Measurements from ENCODE around the gene B3GNT8. TPM values are rescaled to one million over a fixed set of nuclear protein-coding genes. Genes with fewer than 3 reads are reported as not detected.

B3GNT8 gene
- total and polyA plus RNA-seq, 3 donors from 2014 or later: 1.0 to 1.3 (median 1.2) TPM

DNA sequence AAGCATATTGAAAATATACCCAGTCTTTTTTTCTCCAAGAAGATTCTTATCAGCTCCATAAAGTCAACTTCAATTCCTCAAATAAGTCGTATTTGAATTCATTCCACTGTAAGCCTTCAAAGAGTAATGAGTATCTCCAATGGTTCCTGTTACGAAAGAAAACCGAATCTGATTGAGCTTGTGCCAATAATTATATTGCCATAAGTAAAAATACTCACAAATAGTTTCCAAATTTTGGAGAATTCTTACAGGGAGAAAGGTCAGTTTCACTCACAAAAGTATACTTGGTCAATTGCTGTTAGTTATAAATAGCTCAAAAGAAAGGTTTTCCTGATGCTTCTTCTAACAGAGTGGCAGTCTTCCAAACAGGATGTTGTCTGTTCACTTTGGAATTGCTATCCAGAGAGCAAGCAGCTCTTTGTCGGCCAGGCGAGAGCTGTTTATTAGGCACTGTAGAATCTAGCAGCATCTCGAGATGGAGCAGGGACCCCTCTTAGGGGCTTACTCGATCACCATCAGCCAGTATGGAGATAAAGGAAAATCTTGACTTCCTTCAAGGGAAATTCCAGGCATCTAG, 29.3 kb upstream of the B3GNT8 start:
- TF ChIP-seq POLR2A (IDR thresholded peaks at IDR 0.05): no peak
- TF ChIP-seq, protein P1, sequence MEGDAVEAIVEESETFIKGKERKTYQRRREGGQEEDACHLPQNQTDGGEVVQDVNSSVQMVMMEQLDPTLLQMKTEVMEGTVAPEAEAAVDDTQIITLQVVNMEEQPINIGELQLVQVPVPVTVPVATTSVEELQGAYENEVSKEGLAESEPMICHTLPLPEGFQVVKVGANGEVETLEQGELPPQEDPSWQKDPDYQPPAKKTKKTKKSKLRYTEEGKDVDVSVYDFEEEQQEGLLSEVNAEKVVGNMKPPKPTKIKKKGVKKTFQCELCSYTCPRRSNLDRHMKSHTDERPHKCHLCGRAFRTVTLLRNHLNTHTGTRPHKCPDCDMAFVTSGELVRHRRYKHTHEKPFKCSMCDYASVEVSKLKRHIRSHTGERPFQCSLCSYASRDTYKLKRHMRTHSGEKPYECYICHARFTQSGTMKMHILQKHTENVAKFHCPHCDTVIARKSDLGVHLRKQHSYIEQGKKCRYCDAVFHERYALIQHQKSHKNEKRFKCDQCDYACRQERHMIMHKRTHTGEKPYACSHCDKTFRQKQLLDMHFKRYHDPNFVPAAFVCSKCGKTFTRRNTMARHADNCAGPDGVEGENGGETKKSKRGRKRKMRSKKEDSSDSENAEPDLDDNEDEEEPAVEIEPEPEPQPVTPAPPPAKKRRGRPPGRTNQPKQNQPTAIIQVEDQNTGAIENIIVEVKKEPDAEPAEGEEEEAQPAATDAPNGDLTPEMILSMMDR (IDR thresholded peaks at IDR 0.05): no peak
- 34 to 40% methylated on average over 7 of the region's 7 CpGs for WGBS, 2 donors
- Histone ChIP-seq H3K4me3 (no peak overlapping the region), H3K27me3 (no peaks in the 10 kb centered on the region), H3K4me1 (no peaks in the 10 kb centered on the region), H3K36me3 (ENCODE audit: low read depth, missing control alignments) (no peaks in the 10 kb centered on the region), H3K27ac (no peak overlapping the region), H3K9me3 (no peaks in the 10 kb centered on the region)
- DNase-seq: no peak
- intact Hi-C loops (cut with DNase I; ENCODE audit: low total_unique reads): no loop called here

DNA sequence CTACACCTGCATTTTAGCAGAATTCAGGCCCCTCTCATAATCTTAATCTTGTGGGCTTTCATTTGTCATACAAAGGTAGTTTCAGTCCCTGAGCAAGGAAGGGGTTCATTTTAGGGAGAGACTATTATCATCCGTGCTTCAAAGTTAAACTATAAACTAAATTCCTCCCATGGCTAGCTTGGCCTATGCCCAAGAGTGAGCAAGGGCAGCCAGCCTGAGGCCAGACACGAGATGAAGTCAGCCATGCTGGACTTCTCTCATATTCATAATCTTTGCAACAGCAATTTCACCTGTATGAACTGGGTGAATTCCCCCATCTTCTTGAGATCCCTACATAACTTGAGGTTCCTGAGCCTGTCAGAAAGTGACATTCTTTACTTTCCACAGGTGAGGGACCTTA, 28.8 kb upstream of the B3GNT8 start:
- Histone ChIP-seq H3K36me3 (ENCODE audit: low read depth, missing control alignments) (no peaks in the 10 kb centered on the region), H3K4me1 (no peaks in the 10 kb centered on the region), H3K9me3 (no peaks in the 10 kb centered on the region), H3K27ac (no peak overlapping the region), H3K4me3 (no peak overlapping the region), H3K27me3 (no peaks in the 10 kb centered on the region)
- whole genome bisulfite sequencing, 2 donors: 35 to 53% methylated on average over 2 of the region's 2 CpGs
- no peak for TF ChIP-seq POLR2A (IDR thresholded peaks at IDR 0.05)
- TF ChIP-seq, protein P1 (IDR thresholded peaks at IDR 0.05): no peak
- no peak for DNase-seq
- intact Hi-C loops (cut with DNase I; ENCODE audit: low total_unique reads): no loop called here

DNA sequence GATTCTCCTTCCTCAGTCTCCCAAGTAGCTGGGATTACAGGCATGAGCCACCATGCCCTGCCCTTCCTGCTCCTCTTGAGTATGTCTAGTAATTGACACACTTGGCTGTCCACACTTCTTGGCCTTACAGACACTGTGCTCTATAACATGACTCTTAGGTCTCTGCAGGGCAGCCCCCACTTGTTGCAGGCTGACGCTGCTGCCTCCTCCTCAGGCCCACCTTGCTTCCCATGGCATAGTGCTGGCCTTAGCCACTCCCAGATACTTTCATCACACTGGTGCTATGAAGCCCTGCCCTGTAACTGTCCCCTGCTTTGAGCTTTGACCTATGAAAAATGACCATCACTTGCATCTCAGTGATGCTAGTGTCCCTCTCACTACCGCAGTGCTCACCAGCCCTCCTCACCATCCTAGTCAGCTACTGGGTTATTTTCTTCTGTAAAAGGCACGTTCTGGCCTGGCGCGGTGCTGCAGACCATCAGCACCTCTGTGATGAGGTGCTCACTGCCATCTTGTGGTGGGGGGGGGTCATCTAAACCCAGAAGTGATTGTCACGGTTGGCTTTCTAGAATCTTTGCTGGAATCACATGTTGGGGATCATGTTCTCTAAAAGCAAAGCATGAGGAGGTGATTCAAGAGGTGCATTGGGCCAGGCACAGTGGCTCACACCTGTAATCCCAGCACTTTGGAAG, 25.6 kb upstream of the B3GNT8 start:
- Histone ChIP-seq H3K27ac (no peak overlapping the region), H3K9me3 (no peaks in the 10 kb centered on the region), H3K36me3 (ENCODE audit: low read depth, missing control alignments) (no peaks in the 10 kb centered on the region), H3K4me3 (no peak overlapping the region), H3K4me1 (no peaks in the 10 kb centered on the region), H3K27me3 (no peaks in the 10 kb centered on the region)
- intact Hi-C loops (cut with DNase I; ENCODE audit: low total_unique reads): no loop called here
- TF ChIP-seq, protein P1 (IDR thresholded peaks at IDR 0.05): no peak
- TF ChIP-seq POLR2A (IDR thresholded peaks at IDR 0.05): no peak
- WGBS, 2 donors: 71 to 74% methylated on average over 6 of the region's 6 CpGs
- DNase-seq: no peak

DNA sequence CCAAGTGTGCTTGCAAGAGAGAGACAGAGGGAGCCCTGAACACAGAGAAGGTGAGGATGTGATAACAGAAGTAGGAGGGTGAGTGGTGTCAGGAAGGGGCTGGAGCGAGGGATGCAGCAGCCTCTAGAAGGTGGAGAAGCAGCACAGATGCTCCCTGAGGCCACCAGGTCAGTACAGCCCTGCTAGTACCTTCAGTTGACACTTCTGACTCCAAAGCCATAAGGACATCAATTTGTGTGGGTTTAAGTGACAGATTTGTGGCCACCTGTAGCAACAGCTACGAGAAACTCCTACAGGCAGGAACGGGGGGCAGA, 22.6 kb upstream of the B3GNT8 start:
- no peak for TF ChIP-seq POLR2A (IDR thresholded peaks at IDR 0.05)
- TF ChIP-seq, protein P1 (IDR thresholded peaks at IDR 0.05): no peak
- H3K9me3 ChIP-seq: no peaks in the 10 kb centered on the region
- 43 to 48% methylated on average over 3 of the region's 3 CpGs for WGBS, 2 donors
- no peaks in the 10 kb centered on the region for H3K27me3 ChIP-seq
- no peak overlapping the region for H3K27ac ChIP-seq
- no peak for DNase-seq
- H3K4me3 ChIP-seq: no peak overlapping the region
- intact Hi-C loops (cut with DNase I; ENCODE audit: low total_unique reads): loop anchor here (10.0 kb wide), 1 partner anchor 125 kb away; the partner anchor contains the start of gene CEACAM21
- no peaks in the 10 kb centered on the region for H3K36me3 ChIP-seq (ENCODE audit: low read depth, missing control alignments)
- H3K4me1 ChIP-seq: no peaks in the 10 kb centered on the region

Measured in testis (tissue), 3 donors.